ENCODE results near the gene TNKS2.
"Not testable (repeated sequence)": the region's sequence is repeated elsewhere in the genome, so short reads cannot be mapped to it uniquely, and the experiment has no call there.

TNKS2 gene

DNA sequence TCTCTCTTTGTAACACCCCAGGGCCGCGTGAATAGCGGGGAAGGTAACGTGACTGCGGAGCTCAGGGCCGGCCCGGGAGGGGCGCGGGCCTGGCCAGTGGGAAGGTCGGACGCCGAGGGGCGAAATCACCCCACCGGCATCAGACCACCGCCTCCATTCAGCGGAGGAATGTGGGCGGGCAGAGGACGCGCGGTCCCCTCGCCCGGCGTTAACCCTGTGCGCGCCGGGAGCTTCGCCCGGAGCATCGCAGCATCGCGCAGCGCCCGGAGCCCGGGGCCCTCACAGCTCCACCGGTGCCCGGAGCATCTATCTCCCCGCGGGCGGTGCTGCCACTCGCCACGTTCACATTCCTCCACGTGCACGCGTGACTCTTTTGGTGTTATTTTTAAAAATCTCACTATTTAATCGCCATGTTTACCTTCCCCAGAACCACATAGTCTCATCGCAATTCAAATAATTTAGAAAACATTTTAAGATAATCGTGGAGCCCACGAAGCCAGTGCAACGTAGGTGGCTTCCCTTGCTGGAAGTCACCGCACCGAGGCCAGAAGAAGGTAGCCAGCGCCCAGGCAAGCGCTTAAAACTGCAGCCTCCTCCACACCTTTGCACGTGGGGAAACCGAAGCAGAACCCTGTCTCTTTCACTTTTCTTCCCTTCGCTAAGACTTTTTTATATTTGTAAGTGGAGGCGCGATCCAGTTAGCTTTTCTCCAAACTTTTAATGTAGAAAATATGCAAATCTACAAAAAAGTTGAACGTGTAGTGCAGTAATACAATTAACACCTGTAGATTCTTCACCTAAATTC lies 89.2 kb downstream of the TNKS2 start:
- peaks cover 9% of the 10 kb centered on the region for H3K27me3 ChIP-seq (ENCODE audit: insufficient read depth, poor library complexity, severe bottlenecking)
- no peak overlapping the region for H3K27ac ChIP-seq (replicated peaks)
- H3K4me3 ChIP-seq (replicated peaks; ENCODE audit: insufficient read depth, low read length) = peak overlapping the region; percentile 51
- TF ChIP-seq POLR2AphosphoS5 (IDR thresholded peaks at IDR 0.05; ENCODE audit: low read depth) = no peak
- no peak for TF ChIP-seq SPI1 (IDR thresholded peaks at IDR 0.05; ENCODE audit: borderline replicate concordance, low read depth)
- no peak for TF ChIP-seq CTCF (IDR thresholded peaks at IDR 0.05; ENCODE audit: insufficient read depth, low read length)
- TF ChIP-seq, protein P1, sequence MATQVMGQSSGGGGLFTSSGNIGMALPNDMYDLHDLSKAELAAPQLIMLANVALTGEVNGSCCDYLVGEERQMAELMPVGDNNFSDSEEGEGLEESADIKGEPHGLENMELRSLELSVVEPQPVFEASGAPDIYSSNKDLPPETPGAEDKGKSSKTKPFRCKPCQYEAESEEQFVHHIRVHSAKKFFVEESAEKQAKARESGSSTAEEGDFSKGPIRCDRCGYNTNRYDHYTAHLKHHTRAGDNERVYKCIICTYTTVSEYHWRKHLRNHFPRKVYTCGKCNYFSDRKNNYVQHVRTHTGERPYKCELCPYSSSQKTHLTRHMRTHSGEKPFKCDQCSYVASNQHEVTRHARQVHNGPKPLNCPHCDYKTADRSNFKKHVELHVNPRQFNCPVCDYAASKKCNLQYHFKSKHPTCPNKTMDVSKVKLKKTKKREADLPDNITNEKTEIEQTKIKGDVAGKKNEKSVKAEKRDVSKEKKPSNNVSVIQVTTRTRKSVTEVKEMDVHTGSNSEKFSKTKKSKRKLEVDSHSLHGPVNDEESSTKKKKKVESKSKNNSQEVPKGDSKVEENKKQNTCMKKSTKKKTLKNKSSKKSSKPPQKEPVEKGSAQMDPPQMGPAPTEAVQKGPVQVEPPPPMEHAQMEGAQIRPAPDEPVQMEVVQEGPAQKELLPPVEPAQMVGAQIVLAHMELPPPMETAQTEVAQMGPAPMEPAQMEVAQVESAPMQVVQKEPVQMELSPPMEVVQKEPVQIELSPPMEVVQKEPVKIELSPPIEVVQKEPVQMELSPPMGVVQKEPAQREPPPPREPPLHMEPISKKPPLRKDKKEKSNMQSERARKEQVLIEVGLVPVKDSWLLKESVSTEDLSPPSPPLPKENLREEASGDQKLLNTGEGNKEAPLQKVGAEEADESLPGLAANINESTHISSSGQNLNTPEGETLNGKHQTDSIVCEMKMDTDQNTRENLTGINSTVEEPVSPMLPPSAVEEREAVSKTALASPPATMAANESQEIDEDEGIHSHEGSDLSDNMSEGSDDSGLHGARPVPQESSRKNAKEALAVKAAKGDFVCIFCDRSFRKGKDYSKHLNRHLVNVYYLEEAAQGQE (IDR thresholded peaks at IDR 0.05; ENCODE audit: insufficient replicate concordance, low read depth) = no peak
- no peak for TF ChIP-seq GABPA (IDR thresholded peaks at IDR 0.05; ENCODE audit: low read depth)
- DNase-seq (ENCODE audit: low read depth in 1 of 2, low spot score in 1 of 2) = no peak

GRCh38 chr10:91891125-91892001 lies 93.1 kb downstream of the TNKS2 start:
- Histone ChIP-seq H3K4me3 (replicated peaks; ENCODE audit: insufficient read depth, low read length) (no peak overlapping the region), H3K27ac (replicated peaks) (no peak overlapping the region), H3K27me3 (ENCODE audit: insufficient read depth, poor library complexity, severe bottlenecking) (peaks cover 9% of the 10 kb centered on the region)
- TF ChIP-seq, protein P1 (IDR thresholded peaks at IDR 0.05; ENCODE audit: insufficient replicate concordance, low read depth) = no peak
- TF ChIP-seq SPI1 (IDR thresholded peaks at IDR 0.05; ENCODE audit: borderline replicate concordance, low read depth) (no peak), POLR2AphosphoS5 (IDR thresholded peaks at IDR 0.05; ENCODE audit: low read depth) (no peak), GABPA (IDR thresholded peaks at IDR 0.05; ENCODE audit: low read depth) (no peak), CTCF (IDR thresholded peaks at IDR 0.05; ENCODE audit: insufficient read depth, low read length) (no peak)
- DNase-seq (ENCODE audit: low read depth in 1 of 2, low spot score in 1 of 2) = no peak

- no peak for DNase-seq (ENCODE audit: low read depth in 1 of 2, low spot score in 1 of 2)
- TF ChIP-seq GABPA (IDR thresholded peaks at IDR 0.05; ENCODE audit: low read depth) (no peak), CTCF (IDR thresholded peaks at IDR 0.05; ENCODE audit: insufficient read depth, low read length) (no peak), POLR2AphosphoS5 (IDR thresholded peaks at IDR 0.05; ENCODE audit: low read depth) (no peak), SPI1 (IDR thresholded peaks at IDR 0.05; ENCODE audit: borderline replicate concordance, low read depth) (no peak)
- TF ChIP-seq, protein P1 (IDR thresholded peaks at IDR 0.05; ENCODE audit: insufficient replicate concordance, low read depth) = no peak
- no peak overlapping the region for H3K27ac ChIP-seq (replicated peaks)
- no peaks in the 10 kb centered on the region for H3K27me3 ChIP-seq (ENCODE audit: insufficient read depth, poor library complexity, severe bottlenecking)
- H3K4me3 ChIP-seq (replicated peaks; ENCODE audit: insufficient read depth, low read length) = no peak overlapping the region
Observed at GRCh38 chr10:91893051-91893450, 94.8 kb downstream of the TNKS2 start.

- not testable (repeated sequence) for H3K27me3 ChIP-seq (ENCODE audit: insufficient read depth, poor library complexity, severe bottlenecking); H3K4me3 ChIP-seq (replicated peaks; ENCODE audit: insufficient read depth, low read length); DNase-seq (ENCODE audit: low read depth in 1 of 2, low spot score in 1 of 2); H3K27ac ChIP-seq (replicated peaks)
Observed at GRCh38 chr10:91894261-91894685, 96.0 kb downstream of the TNKS2 start.

Measured in HL-60 (cell line).